OCI-LY1 (cell line): Measurements from ENCODE around the gene NR4A3.

ENCODE experiments used
- EZH2 ChIP-seq: fragments of 200-600 bp; sonication (generic), shearing (Covaris generic); IDR thresholded peaks from 2 replicates; pipeline ENCODE4 v1.8.0; 2017; ENCODE audit warnings: borderline replicate concordance, mixed run types, mild to moderate bottlenecking, antibody characterized with exemption, low read length, moderate library complexity, mixed read lengths
- TF ChIP-seq, protein P1 (sequence below): fragments of 200-600 bp; sonication (generic), shearing (Covaris generic); IDR thresholded peaks from 2 replicates; pipeline ENCODE4 v1.5.1; 2017; ENCODE audit warnings: mild to moderate bottlenecking, antibody characterized with exemption, low read length, moderate library complexity, mixed read lengths

- TF ChIP-seq, protein P1, sequence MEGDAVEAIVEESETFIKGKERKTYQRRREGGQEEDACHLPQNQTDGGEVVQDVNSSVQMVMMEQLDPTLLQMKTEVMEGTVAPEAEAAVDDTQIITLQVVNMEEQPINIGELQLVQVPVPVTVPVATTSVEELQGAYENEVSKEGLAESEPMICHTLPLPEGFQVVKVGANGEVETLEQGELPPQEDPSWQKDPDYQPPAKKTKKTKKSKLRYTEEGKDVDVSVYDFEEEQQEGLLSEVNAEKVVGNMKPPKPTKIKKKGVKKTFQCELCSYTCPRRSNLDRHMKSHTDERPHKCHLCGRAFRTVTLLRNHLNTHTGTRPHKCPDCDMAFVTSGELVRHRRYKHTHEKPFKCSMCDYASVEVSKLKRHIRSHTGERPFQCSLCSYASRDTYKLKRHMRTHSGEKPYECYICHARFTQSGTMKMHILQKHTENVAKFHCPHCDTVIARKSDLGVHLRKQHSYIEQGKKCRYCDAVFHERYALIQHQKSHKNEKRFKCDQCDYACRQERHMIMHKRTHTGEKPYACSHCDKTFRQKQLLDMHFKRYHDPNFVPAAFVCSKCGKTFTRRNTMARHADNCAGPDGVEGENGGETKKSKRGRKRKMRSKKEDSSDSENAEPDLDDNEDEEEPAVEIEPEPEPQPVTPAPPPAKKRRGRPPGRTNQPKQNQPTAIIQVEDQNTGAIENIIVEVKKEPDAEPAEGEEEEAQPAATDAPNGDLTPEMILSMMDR, result no peak
- TF ChIP-seq EZH2, result no peak
Measured at GRCh38 chr9:99876190-99876589, 54.5 kb downstream of the NR4A3 start.
